22Rv1 (cell line): ENCODE data around the gene PARD3B.

Experiments used
- CTCF ChIP-seq: fragments of 450-650 bp; IDR thresholded peaks from 2 replicates; pipeline ENCODE4 v1.5.1; 2017; ENCODE audit warnings: mild to moderate bottlenecking
- ZFX ChIP-seq: fragments of 450-650 bp; IDR thresholded peaks from 2 replicates; pipeline ENCODE4 v1.6.1; 2017; ENCODE audit warnings: antibody characterized with exemption, borderline replicate concordance

GRCh38 chr2:205403244-205403825 is 858.1 kb downstream of the PARD3B start:
- TF ChIP-seq CTCF (no peak), ZFX (no peak)
